HL-60 (cell line): ENCODE results near the gene CD79B.

Experiments used
- DNase-seq, 2 experiments: peaks; one replicate each; pipeline ENCODE4 v3.0.0-alpha.2; 2010 to 2020; ENCODE audit warnings: low read depth in 1 of 2, low spot score in 1 of 2
- H3K27ac ChIP-seq: fragments of 250-450 bp; sonication (Bioruptor Pico); replicated peaks from 2 replicates; pipeline ENCODE4 v1.5.1; 2020; ENCODE audit warnings: mild to moderate bottlenecking, moderate library complexity
- H3K27me3 ChIP-seq: fragments of 250-450 bp; sonication (Bioruptor Pico); 2 replicates; pipeline ENCODE4 v1.5.1; 2021; ENCODE audit warnings: mild to moderate bottlenecking, moderate library complexity; ENCODE audit not compliant: insufficient read depth, poor library complexity, severe bottlenecking
- H3K4me3 ChIP-seq: replicated peaks from 2 replicates; pipeline ENCODE4 v1.5.1; 2011; ENCODE audit warnings: mild to moderate bottlenecking, control low read depth, low read length; ENCODE audit not compliant: insufficient read depth
- CTCF ChIP-seq: IDR thresholded peaks from one replicate; pipeline ENCODE4 v1.5.1; 2011; ENCODE audit warnings: low read length, control low read depth, inconsistent platforms; ENCODE audit not compliant: insufficient read depth
- GABPA ChIP-seq: IDR thresholded peaks from 2 replicates; pipeline ENCODE4 v1.6.1; 2012; ENCODE audit warnings: low read depth
- POLR2AphosphoS5 ChIP-seq: IDR thresholded peaks from 2 replicates; pipeline ENCODE4 v1.6.1; 2012; ENCODE audit warnings: low read depth
- REST ChIP-seq: IDR thresholded peaks from 2 replicates; pipeline ENCODE4 v1.6.1; 2012; ENCODE audit warnings: low read depth; ENCODE audit not compliant: insufficient replicate concordance
- SPI1 ChIP-seq: IDR thresholded peaks from 2 replicates; pipeline ENCODE4 v1.6.1; 2012; ENCODE audit warnings: low read depth, mild to moderate bottlenecking, borderline replicate concordance

Gene CD79B

GRCh38 chr17:63973247-63973646, 41.1 kb upstream of the CD79B start:
- H3K4me3 ChIP-seq, result no peak overlapping the region
- no peaks in the 10 kb centered on the region for H3K27me3 ChIP-seq
- DNase-seq, result no peak
- no peak for TF ChIP-seq POLR2AphosphoS5
- TF ChIP-seq CTCF, result no peak
- TF ChIP-seq GABPA, result no peak
- TF ChIP-seq REST, result no peak
- TF ChIP-seq SPI1, result no peak
- H3K27ac ChIP-seq, result no peak overlapping the region

GRCh38 chr17:63972796-63973195, 40.7 kb upstream of the CD79B start, which contains the start of gene SCN4A:
SCN4A (minus strand) TSS chr17:63972918; CDS start chr17:63972841, 77 bp downstream.
- H3K4me3 ChIP-seq, result no peak within 1 kb of the TSS
- no peak within 1 kb of the TSS for H3K27ac ChIP-seq

GRCh38 chr17:63969278-63969677, 37.1 kb upstream of the CD79B start:
- no peak overlapping the region for H3K4me3 ChIP-seq
- H3K27me3 ChIP-seq, result no peaks in the 10 kb centered on the region
- no peak for DNase-seq
- TF ChIP-seq GABPA (no peak), REST (no peak), POLR2AphosphoS5 (no peak), CTCF (no peak), SPI1 (no peak)
- no peak overlapping the region for H3K27ac ChIP-seq

More at GRCh38 chr17:63972796-63973195, 40.7 kb upstream of the CD79B start, which contains the start of gene SCN4A:
- H3K27me3 ChIP-seq, result no peaks in the 10 kb centered on the region
- TF ChIP-seq CTCF (no peak), REST (no peak), SPI1 (no peak), POLR2AphosphoS5 (no peak), GABPA (no peak)
- no peak for DNase-seq
